H1 (cell line): ENCODE measurements around the gene EMID1.
"Not testable (repeated sequence)": the region's sequence is repeated elsewhere in the genome, so short reads cannot be mapped to it uniquely, and the experiment has no call there.

Source experiments
- EZH2 ChIP-seq: fragments of 200-600 bp; sonication (generic); IDR thresholded peaks from 2 replicates; pipeline ENCODE4 v1.7.1; 2012; ENCODE audit warnings: low read depth, mild to moderate bottlenecking, moderate library complexity, low read length, inconsistent platforms; ENCODE audit not compliant: severe bottlenecking
- HDAC2 ChIP-seq, 2 experiments: fragments of 300-600 bp in 1 of 2; sonication (generic) in 1 of 2; IDR thresholded peaks; 2 replicates each; pipeline ENCODE4 v1.6.1; 2011 to 2012; ENCODE audit warnings: low read depth in 2 of 2, low read length in 2 of 2, mild to moderate bottlenecking in 2 of 2, moderate library complexity in 2 of 2, borderline replicate concordance in 1 of 2, inconsistent platforms in 1 of 2
- JUN ChIP-seq: IDR thresholded peaks from 2 replicates; pipeline ENCODE4 v1.6.1; 2011; ENCODE audit warnings: low read depth, mild to moderate bottlenecking, improper control_type of control experiment, low read length
- KDM1A ChIP-seq: fragments of 200-600, 300-600 bp; sonication (generic); IDR thresholded peaks from 2 replicates; pipeline ENCODE4 v1.7.1; 2016; ENCODE audit warnings: mild to moderate bottlenecking, low read length, borderline replicate concordance
- PHF8 ChIP-seq: fragments of 200-600 bp; sonication (generic); conservative IDR thresholded peaks from 2 replicates; pipeline ENCODE4 v1.7.1; 2012; ENCODE audit warnings: low read depth, mild to moderate bottlenecking, inconsistent platforms, low read length, moderate library complexity
- POLR2A ChIP-seq, 2 experiments: IDR thresholded peaks; 1 replicate in 1 of 2; 2 replicates in 1 of 2; pipeline ENCODE4 v1.6.1; 2011; ENCODE audit warnings: low read depth in 2 of 2, low read length in 2 of 2, mild to moderate bottlenecking in 2 of 2; ENCODE audit errors: control extremely low read depth in 1 of 2
- POLR2AphosphoS5 ChIP-seq: IDR thresholded peaks from 2 replicates; pipeline ENCODE4 v1.6.1; 2011; ENCODE audit warnings: low read depth, low read length
- RFX5 ChIP-seq: IDR thresholded peaks from 2 replicates; pipeline ENCODE4 v1.6.1; 2011; ENCODE audit warnings: low read depth, low read length, improper control_type of control experiment, borderline replicate concordance
- SIRT6 ChIP-seq: IDR thresholded peaks from one replicate; pipeline ENCODE4 v1.7.1; 2012; ENCODE audit warnings: low read length, inconsistent platforms
- TEAD4 ChIP-seq: IDR thresholded peaks from 2 replicates; pipeline ENCODE4 v1.6.1; 2012; ENCODE audit warnings: low read depth, low read length, inconsistent platforms, mixed read lengths
- TF ChIP-seq, protein P1 (sequence below), 3 experiments: IDR thresholded peaks; 1 replicate in 2 of 3; 2 replicates in 1 of 3; pipeline versions ENCODE4 v1.5.1 to v1.6.1; 2011; ENCODE audit warnings: low read length in 3 of 3, mild to moderate bottlenecking in 3 of 3, inconsistent platforms in 2 of 3, low read depth in 1 of 3, moderate library complexity in 1 of 3; ENCODE audit not compliant: insufficient read depth in 1 of 3; ENCODE audit errors: control extremely low read depth in 1 of 3
- TF ChIP-seq, protein P2 (sequence below): IDR thresholded peaks from 2 replicates; pipeline ENCODE4 v1.6.1; 2012; ENCODE audit warnings: inconsistent platforms

DNA sequence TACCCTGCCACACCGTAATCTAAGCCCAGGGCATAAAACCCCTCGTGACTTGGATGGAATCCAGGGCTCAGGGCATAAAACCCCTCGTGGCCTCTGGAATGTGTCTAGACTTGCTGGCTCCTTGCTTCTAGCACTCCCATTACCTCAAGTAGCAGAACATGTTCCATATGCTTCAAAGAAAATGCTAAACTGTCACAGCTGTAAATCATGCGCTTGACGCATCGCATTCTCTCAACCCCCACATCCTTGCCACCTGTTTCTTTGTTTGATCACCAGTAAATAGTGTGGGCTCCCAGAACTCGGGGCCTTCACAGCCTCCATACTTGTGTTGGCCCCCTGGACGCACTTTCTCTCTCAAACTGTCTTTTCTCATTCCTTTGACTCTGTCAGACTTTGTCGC, 34.8 kb downstream of the EMID1 start:
- not testable (repeated sequence) for TF ChIP-seq HDAC2 (IDR thresholded peaks at IDR 0.05; ENCODE audit: borderline replicate concordance in 1 of 2, low read depth in 2 of 2, low read length in 2 of 2); POLR2A (IDR thresholded peaks at IDR 0.05; ENCODE audit: control extremely low read depth in 1 of 2, low read depth in 2 of 2, low read length in 2 of 2); RFX5; JUN; POLR2AphosphoS5; EZH2; SIRT6; TEAD4; KDM1A; PHF8
- TF ChIP-seq, protein P1, sequence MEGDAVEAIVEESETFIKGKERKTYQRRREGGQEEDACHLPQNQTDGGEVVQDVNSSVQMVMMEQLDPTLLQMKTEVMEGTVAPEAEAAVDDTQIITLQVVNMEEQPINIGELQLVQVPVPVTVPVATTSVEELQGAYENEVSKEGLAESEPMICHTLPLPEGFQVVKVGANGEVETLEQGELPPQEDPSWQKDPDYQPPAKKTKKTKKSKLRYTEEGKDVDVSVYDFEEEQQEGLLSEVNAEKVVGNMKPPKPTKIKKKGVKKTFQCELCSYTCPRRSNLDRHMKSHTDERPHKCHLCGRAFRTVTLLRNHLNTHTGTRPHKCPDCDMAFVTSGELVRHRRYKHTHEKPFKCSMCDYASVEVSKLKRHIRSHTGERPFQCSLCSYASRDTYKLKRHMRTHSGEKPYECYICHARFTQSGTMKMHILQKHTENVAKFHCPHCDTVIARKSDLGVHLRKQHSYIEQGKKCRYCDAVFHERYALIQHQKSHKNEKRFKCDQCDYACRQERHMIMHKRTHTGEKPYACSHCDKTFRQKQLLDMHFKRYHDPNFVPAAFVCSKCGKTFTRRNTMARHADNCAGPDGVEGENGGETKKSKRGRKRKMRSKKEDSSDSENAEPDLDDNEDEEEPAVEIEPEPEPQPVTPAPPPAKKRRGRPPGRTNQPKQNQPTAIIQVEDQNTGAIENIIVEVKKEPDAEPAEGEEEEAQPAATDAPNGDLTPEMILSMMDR (IDR thresholded peaks at IDR 0.05; ENCODE audit: control extremely low read depth in 1 of 3, insufficient read depth in 1 of 3, low read depth in 1 of 3, low read length in 3 of 3): not testable (repeated sequence)
- TF ChIP-seq, protein P2, sequence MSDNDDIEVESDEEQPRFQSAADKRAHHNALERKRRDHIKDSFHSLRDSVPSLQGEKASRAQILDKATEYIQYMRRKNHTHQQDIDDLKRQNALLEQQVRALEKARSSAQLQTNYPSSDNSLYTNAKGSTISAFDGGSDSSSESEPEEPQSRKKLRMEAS: not testable (repeated sequence)
